H9 (cell line): Measurements from ENCODE around the gene SPTBN1. TPM values are rescaled to one million over a fixed set of nuclear protein-coding genes. Genes with fewer than 3 reads are reported as not detected.

Experiments used
- DNase-seq: peaks from one replicate; pipeline ENCODE4 v3.0.0-alpha.2; 2017
- H2AFZ ChIP-seq: one replicate; pipeline ENCODE4 v1.6.1; 2013; ENCODE audit warnings: mild to moderate bottlenecking, low read length, control low read depth, moderate library complexity
- H2AK5ac ChIP-seq: 2 replicates; pipeline ENCODE4 v1.6.1; 2013; ENCODE audit warnings: low read length, control low read depth, mixed read lengths; ENCODE audit not compliant: insufficient read length
- H2BK120ac ChIP-seq: one replicate; pipeline ENCODE4 v1.6.1; 2013; ENCODE audit warnings: low read depth, mild to moderate bottlenecking, low read length, control low read depth, inconsistent platforms; ENCODE audit not compliant: poor library complexity, severe bottlenecking
- H2BK12ac ChIP-seq: 2 replicates; pipeline ENCODE4 v1.6.1; 2013; ENCODE audit warnings: low read length, control low read depth, mixed read lengths, low read depth; ENCODE audit not compliant: insufficient read length
- H2BK15ac ChIP-seq: 2 replicates; pipeline ENCODE4 v1.6.1; 2013; ENCODE audit warnings: low read depth, low read length, control low read depth
- H2BK20ac ChIP-seq: one replicate; pipeline ENCODE4 v1.6.1; 2013; ENCODE audit warnings: low read depth, mild to moderate bottlenecking, low read length, control low read depth, inconsistent platforms; ENCODE audit not compliant: poor library complexity, severe bottlenecking
- H2BK5ac ChIP-seq: 2 replicates; pipeline ENCODE4 v1.6.1; 2013; ENCODE audit warnings: low read length, control low read depth, mixed read lengths; ENCODE audit not compliant: insufficient read length
- H3K14ac ChIP-seq: 2 replicates; pipeline ENCODE4 v1.6.1; 2013; ENCODE audit warnings: low read length, control low read depth; ENCODE audit not compliant: insufficient read depth
- H3K18ac ChIP-seq: 2 replicates; pipeline ENCODE4 v1.6.1; 2013; ENCODE audit warnings: low read depth, mild to moderate bottlenecking, mixed read lengths, low read length, control low read depth; ENCODE audit not compliant: insufficient read length
- H3K23ac ChIP-seq: 2 replicates; pipeline ENCODE4 v1.6.1; 2013; ENCODE audit warnings: low read length, control low read depth, mixed read lengths, low read depth; ENCODE audit not compliant: insufficient read length
- H3K23me2 ChIP-seq: 2 replicates; pipeline ENCODE4 v1.6.1; 2013; ENCODE audit warnings: low read depth, mild to moderate bottlenecking, mixed read lengths, low read length, control low read depth; ENCODE audit not compliant: insufficient read length, poor library complexity, severe bottlenecking
- H3K27ac ChIP-seq: 2 replicates; pipeline ENCODE4 v1.5.1; 2013; ENCODE audit warnings: low read length, control low read depth, mixed read lengths, low read depth; ENCODE audit not compliant: insufficient read length
- H3K27me3 ChIP-seq: 2 replicates; pipeline ENCODE4 v1.6.1; 2013; ENCODE audit warnings: low read length, control low read depth, inconsistent platforms; ENCODE audit not compliant: insufficient read depth
- H3K4ac ChIP-seq: 2 replicates; pipeline ENCODE4 v1.6.1; 2013; ENCODE audit warnings: low read depth, mild to moderate bottlenecking, control low read depth, inconsistent platforms, low read length, moderate library complexity
- H3K4me1 ChIP-seq: 2 replicates; pipeline ENCODE4 v1.6.1; 2013; ENCODE audit warnings: low read length, control low read depth, inconsistent platforms; ENCODE audit not compliant: insufficient read depth
- H3K4me2 ChIP-seq: 2 replicates; pipeline ENCODE4 v1.6.1; 2013; ENCODE audit warnings: low read length, control low read depth, mixed read lengths; ENCODE audit not compliant: insufficient read length, insufficient read depth
- H3K56ac ChIP-seq: 2 replicates; pipeline ENCODE4 v1.6.1; 2013; ENCODE audit warnings: low read depth, mild to moderate bottlenecking, mixed read lengths, low read length, control low read depth; ENCODE audit not compliant: insufficient read length
- H3K79me1 ChIP-seq: 2 replicates; pipeline ENCODE4 v1.6.1; 2013; ENCODE audit warnings: low read depth, mild to moderate bottlenecking, moderate library complexity, low read length, control low read depth, inconsistent platforms; ENCODE audit not compliant: insufficient read depth, poor library complexity, severe bottlenecking
- H3K79me2 ChIP-seq: 2 replicates; pipeline ENCODE4 v1.6.1; 2013; ENCODE audit warnings: low read length, control low read depth, inconsistent platforms; ENCODE audit not compliant: insufficient read depth
- H3K9ac ChIP-seq: 2 replicates; pipeline ENCODE4 v1.6.1; 2013; ENCODE audit warnings: low read length, control low read depth, mixed read lengths; ENCODE audit not compliant: insufficient read length; ENCODE audit errors: extremely low read depth
- H3K9me3 ChIP-seq: one replicate; pipeline ENCODE4 v1.6.1; 2013; ENCODE audit warnings: low read depth, low read length, inconsistent platforms; ENCODE audit not compliant: control insufficient read depth
- H3T11ph ChIP-seq: one replicate; pipeline ENCODE4 v1.6.1; 2013; ENCODE audit warnings: mild to moderate bottlenecking, low read length, control low read depth, inconsistent platforms
- H4K20me1 ChIP-seq: one replicate; pipeline ENCODE4 v1.6.1; 2013; ENCODE audit not compliant: control insufficient read depth, insufficient read length, insufficient read depth
- H4K5ac ChIP-seq: 2 replicates; pipeline ENCODE4 v1.6.1; 2013; ENCODE audit warnings: low read depth, mild to moderate bottlenecking, mixed read lengths, low read length, control low read depth; ENCODE audit not compliant: insufficient read length
- H4K8ac ChIP-seq: replicated peaks from 2 replicates; pipeline ENCODE4 v1.6.1; 2013; ENCODE audit warnings: low read length, control low read depth, mixed read lengths, low read depth; ENCODE audit not compliant: insufficient read length
- H4K91ac ChIP-seq: 2 replicates; pipeline ENCODE4 v1.6.1; 2013; ENCODE audit warnings: low read depth, mild to moderate bottlenecking, moderate library complexity, mixed read lengths, low read length, control low read depth; ENCODE audit not compliant: insufficient read length
- H3K27ac Mint-ChIP-seq, 3 experiments: 2 replicates in 2 of 3; 3 replicates in 1 of 3; pipeline ENCODE4 v1.8.0; 2020 to 2021; ENCODE audit warnings: mixed read lengths in 3 of 3, mild to moderate bottlenecking in 1 of 3, moderate library complexity in 1 of 3
- H3K27me3 Mint-ChIP-seq: 2 replicates; pipeline ENCODE4 v1.8.0; 2021; ENCODE audit warnings: low read depth, mild to moderate bottlenecking, moderate library complexity, mixed read lengths
- H3K36me3 Mint-ChIP-seq, 3 experiments: 2 replicates in 2 of 3; 3 replicates in 1 of 3; pipeline ENCODE4 v1.8.0; 2020 to 2021; ENCODE audit warnings: low read depth in 3 of 3, mixed read lengths in 3 of 3; ENCODE audit not compliant: insufficient read depth in 1 of 3
- H3K4me1 Mint-ChIP-seq, 2 experiments: 2 replicates each; pipeline ENCODE4 v1.8.0; 2020; ENCODE audit warnings: mixed read lengths in 2 of 2
- H3K4me3 Mint-ChIP-seq, 2 experiments: 2 replicates in 1 of 2; 3 replicates in 1 of 2; pipeline ENCODE4 v1.8.0; 2020 to 2021; ENCODE audit warnings: mild to moderate bottlenecking in 2 of 2, mixed read lengths in 2 of 2, moderate library complexity in 1 of 2
- H3K9me3 Mint-ChIP-seq, 2 experiments: 2 replicates in 1 of 2; 3 replicates in 1 of 2; pipeline ENCODE4 v1.8.0; 2020; ENCODE audit warnings: mild to moderate bottlenecking in 2 of 2, mixed read lengths in 2 of 2, moderate library complexity in 1 of 2
- CTCF ChIP-seq: fragments of 200-600 bp; sonication (generic); conservative IDR thresholded peaks from 3 replicates; pipeline ENCODE4 v1.8.0; 2021; ENCODE audit warnings: antibody characterized with exemption, mild to moderate bottlenecking
- WGBS: extraction: QIAGEN DNeasy Blood & Tissue Kit; methylation state at CpG from one replicate; pipeline ENCODE4 v1.1.7; 2013; ENCODE audit warnings: missing lambda C conversion rate, low lambda C conversion rate, mixed read lengths; ENCODE audit not compliant: insufficient read length; ENCODE audit errors: extremely low coverage; 5-methylcytosine and 5-hydroxymethylcytosine counted together
- total RNA-seq: library from RNA; stranded (reverse); gene quantifications from 2 replicates; pipeline ENCODE4 v1.2.1, GENCODE V29; 2021

Gene SPTBN1
- total RNA-seq, 1 experiment from 2014 or later = 164 TPM

DNA sequence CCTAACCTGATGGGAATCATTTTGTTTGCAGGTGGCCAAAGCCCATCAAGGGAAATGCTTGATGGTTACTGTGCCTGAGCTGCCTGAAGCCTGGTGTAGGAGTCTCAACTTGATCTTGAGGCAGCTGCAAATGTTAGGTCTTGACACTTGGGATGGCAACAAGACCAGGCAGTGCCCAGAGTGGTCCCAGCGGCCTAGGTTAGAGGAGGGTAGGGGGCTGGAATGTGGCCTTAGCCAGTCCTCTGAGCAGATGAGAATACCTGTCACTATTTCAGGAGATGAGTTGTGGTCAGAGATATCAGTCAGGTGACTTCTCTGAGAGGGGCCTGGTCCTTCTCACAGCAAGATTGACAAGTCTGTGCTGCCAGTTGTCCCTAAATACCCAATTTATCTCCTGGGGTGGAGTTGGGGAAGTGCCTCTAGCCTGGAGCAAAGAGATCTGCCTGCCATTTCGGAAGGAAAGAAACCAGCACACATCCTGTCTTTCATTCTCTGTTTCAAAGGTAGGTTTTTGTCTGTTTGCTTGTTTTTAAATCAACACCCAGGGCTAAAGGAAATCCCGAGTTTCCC lies 13.4 kb downstream of the SPTBN1 start:
- H3K4ac ChIP-seq = no peak overlapping the region
- no peak overlapping the region for H2AFZ ChIP-seq
- H3K27me3 ChIP-seq = no peaks in the 10 kb centered on the region
- H3K27me3 Mint-ChIP-seq = no peaks in the 10 kb centered on the region
- no peaks in the 10 kb centered on the region for H3K79me1 ChIP-seq
- no peak overlapping the region for H2BK15ac ChIP-seq
- no peak overlapping the region for H3K4me2 ChIP-seq
- no peak overlapping the region for H3K14ac ChIP-seq
- H3K27ac ChIP-seq = no peak overlapping the region
- H4K91ac ChIP-seq = no peak overlapping the region
- no peaks in the 10 kb centered on the region for H3K9me3 Mint-ChIP-seq
- no peak overlapping the region for H4K5ac ChIP-seq
- no peak overlapping the region for H3T11ph ChIP-seq
- no peak overlapping the region for H4K8ac ChIP-seq
- H3K9ac ChIP-seq = no peak overlapping the region
- no peak overlapping the region for H3K18ac ChIP-seq
- no peak overlapping the region for H2BK20ac ChIP-seq
- H3K4me1 Mint-ChIP-seq = peaks cover 3 to 9% of the 10 kb centered on the region in 2 experiments; a peak in 1 of 4 replicates
- H3K36me3 Mint-ChIP-seq = no peaks in the 10 kb centered on the region
- H3K4me1 ChIP-seq = peaks cover 3% of the 10 kb centered on the region; the same call in 1 of the 2 replicates
- H2BK12ac ChIP-seq = no peak overlapping the region
- no peaks in the 10 kb centered on the region for H3K9me3 ChIP-seq
- DNase-seq = no peak
- no peak overlapping the region for H3K4me3 Mint-ChIP-seq
- H2BK120ac ChIP-seq = no peak overlapping the region
- TF ChIP-seq CTCF = no peak
- no peak overlapping the region for H3K56ac ChIP-seq
- H4K20me1 ChIP-seq = no peaks in the 10 kb centered on the region
- no peak overlapping the region for H2BK5ac ChIP-seq
- WGBS = no CpG with 5 or more reads among the region's 3 CpGs
- H3K27ac Mint-ChIP-seq = no peak overlapping the region
- H3K23ac ChIP-seq = no peak overlapping the region
- no peak overlapping the region for H2AK5ac ChIP-seq
- no peaks in the 10 kb centered on the region for H3K23me2 ChIP-seq
- no peaks in the 10 kb centered on the region; the same call in 1 of the 2 replicates for H3K79me2 ChIP-seq
